Medulla oblongata (tissue), 1 donor: ENCODE data around the gene ZNF154.

Experiments used
- DNase-seq: peaks from one replicate; pipeline ENCODE4 v3.0.0-alpha.2; 2015; ENCODE audit errors: extremely low spot score

The ZNF154 gene

GRCh38 chr19:57675881-57676280, 33.1 kb downstream of the ZNF154 start:
- DNase-seq, result no peak

GRCh38 chr19:57672466-57672865, 36.5 kb downstream of the ZNF154 start:
- DNase-seq, result no peak

- DNase-seq, result no peak
Observed at GRCh38 chr19:57671124-57671895, 37.7 kb downstream of the ZNF154 start.

- no peak for DNase-seq
Observed at GRCh38 chr19:57668635-57669034, 40.4 kb downstream of the ZNF154 start, which contains the start of gene ZSCAN4. Gene ZSCAN4 (plus strand): TSS chr19:57668935. CDS start chr19:57676146, 7,211 bp downstream.

- no peak for DNase-seq
Observed at GRCh38 chr19:57667228-57667627, 41.8 kb downstream of the ZNF154 start.

- DNase-seq, result no peak
Observed at GRCh38 chr19:57665261-57665806, 43.7 kb downstream of the ZNF154 start.

GRCh38 chr19:57664269-57665127, 44.5 kb downstream of the ZNF154 start:
- peak; percentile 27 for DNase-seq

GRCh38 chr19:57656346-57656745, 52.7 kb downstream of the ZNF154 start:
- DNase-seq, result no peak

GRCh38 chr19:57655443-57655842, 53.6 kb downstream of the ZNF154 start:
- no peak for DNase-seq

GRCh38 chr19:57653689-57654088, 55.3 kb downstream of the ZNF154 start:
- DNase-seq, result no peak

GRCh38 chr19:57651654-57651996, 57.4 kb downstream of the ZNF154 start:
- DNase-seq, result no peak

GRCh38 chr19:57648331-57649003, 60.5 kb downstream of the ZNF154 start:
- peak; percentile 7 for DNase-seq
